Fibroblast of mammary gland (primary cell): Measurements from ENCODE around the gene FMN1.

Experiments
- DNase-seq: peaks from one replicate; pipeline ENCODE4 v3.0.0-alpha.2; 2010; ENCODE audit warnings: low read depth
- H3K4me3 ChIP-seq: 2 replicates; pipeline ENCODE4 v1.5.1; 2011; ENCODE audit warnings: low read depth, mild to moderate bottlenecking, low read length, moderate library complexity; ENCODE audit not compliant: control insufficient read depth
- TF ChIP-seq, protein P1 (sequence below): conservative IDR thresholded peaks from 2 replicates; pipeline ENCODE4 v1.5.1; 2011; ENCODE audit warnings: low read depth, low read length, inconsistent platforms; ENCODE audit not compliant: control insufficient read depth, insufficient read depth

Gene FMN1

GRCh38 chr15:32904448-32904847, 290.1 kb downstream of the FMN1 start:
- TF ChIP-seq, protein P1, sequence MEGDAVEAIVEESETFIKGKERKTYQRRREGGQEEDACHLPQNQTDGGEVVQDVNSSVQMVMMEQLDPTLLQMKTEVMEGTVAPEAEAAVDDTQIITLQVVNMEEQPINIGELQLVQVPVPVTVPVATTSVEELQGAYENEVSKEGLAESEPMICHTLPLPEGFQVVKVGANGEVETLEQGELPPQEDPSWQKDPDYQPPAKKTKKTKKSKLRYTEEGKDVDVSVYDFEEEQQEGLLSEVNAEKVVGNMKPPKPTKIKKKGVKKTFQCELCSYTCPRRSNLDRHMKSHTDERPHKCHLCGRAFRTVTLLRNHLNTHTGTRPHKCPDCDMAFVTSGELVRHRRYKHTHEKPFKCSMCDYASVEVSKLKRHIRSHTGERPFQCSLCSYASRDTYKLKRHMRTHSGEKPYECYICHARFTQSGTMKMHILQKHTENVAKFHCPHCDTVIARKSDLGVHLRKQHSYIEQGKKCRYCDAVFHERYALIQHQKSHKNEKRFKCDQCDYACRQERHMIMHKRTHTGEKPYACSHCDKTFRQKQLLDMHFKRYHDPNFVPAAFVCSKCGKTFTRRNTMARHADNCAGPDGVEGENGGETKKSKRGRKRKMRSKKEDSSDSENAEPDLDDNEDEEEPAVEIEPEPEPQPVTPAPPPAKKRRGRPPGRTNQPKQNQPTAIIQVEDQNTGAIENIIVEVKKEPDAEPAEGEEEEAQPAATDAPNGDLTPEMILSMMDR: no peak

DNA sequence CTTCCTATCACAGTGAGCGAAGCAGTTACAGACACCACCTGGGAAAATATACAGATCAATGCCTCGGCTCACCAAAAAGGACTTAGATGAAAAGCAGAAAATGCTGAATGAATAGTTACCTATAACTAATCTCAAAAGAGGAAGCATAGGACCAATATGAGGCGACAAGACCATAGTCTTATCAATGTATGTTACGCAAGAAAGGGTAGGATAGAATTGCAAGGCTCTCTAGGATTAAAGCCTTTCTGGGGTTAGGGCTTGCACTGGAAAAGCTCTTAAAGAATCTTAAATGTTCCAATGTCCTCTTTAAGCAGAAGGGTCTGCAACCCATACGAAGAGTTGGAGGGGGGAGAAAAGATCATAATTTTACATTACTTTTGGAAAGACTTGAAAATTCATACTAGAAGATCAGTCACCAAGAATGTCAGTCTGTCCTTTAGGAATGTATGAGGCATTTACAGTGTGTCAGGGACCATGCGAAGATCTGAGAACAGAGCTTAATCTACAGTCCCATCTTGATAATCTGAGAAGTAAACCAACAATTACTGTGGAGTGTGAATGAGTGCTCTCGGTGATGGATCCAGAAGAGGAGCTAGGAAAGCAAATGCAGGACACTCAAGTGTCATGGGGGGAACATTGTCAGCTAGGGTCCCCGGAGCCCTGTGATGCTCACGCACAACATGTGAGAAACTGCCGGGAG, 290.8 kb downstream of the FMN1 start:
- TF ChIP-seq, protein P1: no peak
- no peak for DNase-seq
- no peak overlapping the region for H3K4me3 ChIP-seq

More at GRCh38 chr15:32904448-32904847, 290.1 kb downstream of the FMN1 start:
- no peak for DNase-seq
- no peak overlapping the region for H3K4me3 ChIP-seq

DNA sequence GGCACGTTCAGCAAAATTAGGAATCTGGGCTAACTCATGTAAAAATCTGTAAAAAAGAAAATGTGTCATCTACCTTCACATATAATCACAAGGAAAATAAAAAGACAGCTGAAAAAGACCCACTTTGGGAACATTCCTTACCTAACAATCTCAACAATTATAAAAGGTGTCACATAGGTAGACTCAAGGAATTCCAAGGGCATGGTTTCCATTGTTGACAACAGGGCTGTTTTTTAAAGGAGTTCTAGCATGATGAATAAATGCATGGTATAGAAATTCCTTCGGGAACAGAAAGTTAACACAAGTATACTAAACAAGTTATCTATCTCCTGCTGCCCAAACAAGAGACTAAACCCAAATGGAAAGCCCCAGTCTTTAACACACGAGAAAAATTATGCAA, 292.5 kb downstream of the FMN1 start:
- TF ChIP-seq, protein P1: no peak
- DNase-seq: no peak
- no peak overlapping the region for H3K4me3 ChIP-seq

- no peak overlapping the region for H3K4me3 ChIP-seq
- DNase-seq: no peak
- TF ChIP-seq, protein P1: no peak
Observed at GRCh38 chr15:32901192-32901591, 293.3 kb downstream of the FMN1 start.

GRCh38 chr15:32899126-32899596, 295.4 kb downstream of the FMN1 start:
- TF ChIP-seq, protein P1: no peak
- DNase-seq: no peak
- no peak overlapping the region for H3K4me3 ChIP-seq

DNA sequence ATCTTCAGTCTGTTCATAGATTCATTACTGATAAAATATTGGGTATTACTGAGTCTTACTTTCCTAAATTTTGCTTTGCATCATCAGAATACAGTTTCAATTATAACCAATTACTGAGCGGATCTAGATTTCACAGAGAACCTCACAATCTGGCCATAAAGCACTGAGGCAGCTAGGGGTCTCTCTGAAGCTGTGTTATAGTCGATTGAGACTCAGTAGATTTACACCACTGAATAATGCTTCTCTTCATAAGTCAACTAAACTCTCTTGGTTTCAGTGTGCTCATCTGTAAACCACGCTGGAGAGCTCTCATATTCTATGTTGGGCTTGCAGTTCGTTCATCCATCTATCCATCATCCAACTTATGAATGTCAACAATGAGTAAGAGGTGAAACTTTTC, 296.1 kb downstream of the FMN1 start:
- TF ChIP-seq, protein P1: no peak
- H3K4me3 ChIP-seq: no peak overlapping the region
- DNase-seq: no peak
